Cardiac fibroblast (primary cell): Measurements from ENCODE around the gene CSRNP3.

Experiments
- DNase-seq, 2 donors: peaks; one replicate each; pipeline versions ENCODE4 v3.0.0 to v3.0.0-alpha.2; 2010; ENCODE audit warnings: low read depth in 2 of 2
- H3K4me3 ChIP-seq, 2 donors: replicated peaks in 1 of 2; 1 replicate in 1 of 2; 2 replicates in 1 of 2; pipeline ENCODE4 v1.5.1; 2011; ENCODE audit warnings: low read depth in 2 of 2, low read length in 2 of 2, mild to moderate bottlenecking in 2 of 2, moderate library complexity in 1 of 2
- CTCF ChIP-seq: IDR thresholded peaks from one replicate; pipeline ENCODE4 v1.5.1; 2011; ENCODE audit warnings: low read depth, mild to moderate bottlenecking, low read length, inconsistent platforms

CSRNP3 gene

GRCh38 chr2:165691615-165692014 lies 222.1 kb downstream of the CSRNP3 start:
- peak; percentile 65 to 67 for DNase-seq
- H3K4me3 ChIP-seq = no peak overlapping the region
- TF ChIP-seq CTCF = no peak

DNA sequence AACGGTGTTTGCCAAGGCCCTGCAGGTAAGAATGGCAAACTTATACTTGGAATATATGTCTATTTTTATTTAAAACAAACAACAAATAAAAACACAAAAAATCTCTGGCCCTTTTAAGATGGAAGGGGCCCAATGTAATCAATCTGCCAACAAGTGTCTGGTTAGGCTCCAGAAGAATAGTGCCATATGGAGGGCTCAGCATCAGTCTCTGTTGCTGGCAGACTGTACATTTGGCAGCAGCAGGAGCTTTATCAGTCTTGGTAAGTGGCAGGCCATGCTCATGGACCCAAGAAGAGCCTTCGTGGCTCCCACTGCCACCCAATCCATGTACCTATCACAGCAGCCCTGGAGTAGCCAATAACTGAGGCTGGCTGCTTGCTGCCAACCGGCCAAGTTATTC lies 223.4 kb downstream of the CSRNP3 start:
- H3K4me3 ChIP-seq = no peak overlapping the region
- no peak for TF ChIP-seq CTCF
- DNase-seq = no peak

- no peak overlapping the region for H3K4me3 ChIP-seq
- no peak for TF ChIP-seq CTCF
- no peak for DNase-seq
Measured at GRCh38 chr2:165693838-165694237, 224.3 kb downstream of the CSRNP3 start.

- no peak for DNase-seq
- no peak overlapping the region for H3K4me3 ChIP-seq
- no peak for TF ChIP-seq CTCF
Measured at GRCh38 chr2:165697748-165698443, 228.4 kb downstream of the CSRNP3 start.

DNA sequence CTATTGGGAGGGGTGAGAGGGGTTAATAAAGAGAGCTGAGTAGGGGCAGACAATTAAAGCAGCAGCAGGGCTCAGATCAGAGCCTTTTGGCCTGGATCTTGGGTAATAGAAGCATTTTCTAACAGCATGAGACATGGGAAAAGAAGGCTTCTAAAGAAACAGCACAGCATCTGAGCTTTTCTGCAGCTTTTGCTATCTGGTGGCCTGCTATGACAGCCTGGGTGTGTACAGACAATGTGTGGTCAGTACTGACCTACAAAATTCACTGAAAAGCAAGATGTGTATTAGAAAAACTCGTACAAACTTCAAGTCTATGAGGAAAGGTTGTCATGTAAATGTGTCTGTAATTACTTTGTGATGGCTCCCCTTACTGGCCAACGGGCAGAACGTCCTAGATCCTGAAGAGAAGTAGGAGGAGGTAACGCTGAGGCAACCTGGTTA lies 229.0 kb downstream of the CSRNP3 start:
- H3K4me3 ChIP-seq = no peak overlapping the region
- DNase-seq = peak; percentile 76 to 81
- peak; percentile 61 for TF ChIP-seq CTCF

DNA sequence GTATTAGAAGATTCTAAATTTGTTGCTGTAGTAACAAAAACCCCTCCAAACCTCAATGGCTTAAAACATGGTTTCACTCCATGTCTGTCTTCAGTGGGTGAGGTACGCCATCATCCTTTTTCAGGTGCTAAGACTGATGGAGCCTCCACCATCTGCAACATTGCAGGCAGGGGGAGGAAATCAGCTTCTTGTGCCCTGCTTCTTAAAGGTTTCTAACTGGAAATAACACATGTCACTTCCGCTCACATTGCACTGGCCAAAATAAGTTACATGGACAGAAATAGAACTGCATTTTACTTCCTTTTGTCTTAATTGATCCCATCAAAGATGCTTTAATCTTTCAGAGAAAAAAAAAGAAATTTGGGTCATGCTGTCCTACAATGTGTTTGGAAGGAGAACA lies 230.4 kb downstream of the CSRNP3 start:
- TF ChIP-seq CTCF = no peak
- no peak for DNase-seq

DNA sequence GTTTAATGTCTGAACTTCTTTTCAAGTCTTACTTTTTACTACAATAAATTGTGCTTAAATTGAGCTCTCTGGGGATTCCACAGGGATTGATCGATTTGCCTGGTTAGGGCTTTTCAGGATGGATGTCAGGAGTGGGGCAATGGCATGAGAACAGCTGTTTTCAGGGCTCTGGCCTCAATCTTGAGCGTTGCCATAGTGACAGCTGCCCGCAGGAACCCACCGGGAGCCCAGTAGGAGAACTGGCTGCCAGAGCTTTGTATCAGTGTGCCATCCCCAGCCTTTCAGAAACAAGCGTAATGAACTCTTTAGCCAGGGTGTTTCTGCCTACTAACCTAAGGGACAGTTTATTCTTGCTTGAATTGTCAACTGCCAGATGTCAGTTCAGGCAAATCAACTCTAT lies 231.0 kb downstream of the CSRNP3 start:
- no peak for DNase-seq
- TF ChIP-seq CTCF = no peak

More for the DNA sequence above, 230.4 kb downstream of the CSRNP3 start:
- no peak overlapping the region for H3K4me3 ChIP-seq

More for the DNA sequence above, 231.0 kb downstream of the CSRNP3 start:
- no peak overlapping the region for H3K4me3 ChIP-seq
